SH-SY5Y (cell line): ENCODE data around the gene KLHL17.

Source experiments
- GATA2 ChIP-seq: IDR thresholded peaks from 2 replicates; pipeline ENCODE4 v1.6.1; 2011; ENCODE audit warnings: mild to moderate bottlenecking, low read depth, low read length
- GATA3 ChIP-seq: IDR thresholded peaks from 2 replicates; pipeline ENCODE4 v1.6.1; 2011; ENCODE audit warnings: low read depth, mild to moderate bottlenecking, low read length, moderate library complexity

DNA sequence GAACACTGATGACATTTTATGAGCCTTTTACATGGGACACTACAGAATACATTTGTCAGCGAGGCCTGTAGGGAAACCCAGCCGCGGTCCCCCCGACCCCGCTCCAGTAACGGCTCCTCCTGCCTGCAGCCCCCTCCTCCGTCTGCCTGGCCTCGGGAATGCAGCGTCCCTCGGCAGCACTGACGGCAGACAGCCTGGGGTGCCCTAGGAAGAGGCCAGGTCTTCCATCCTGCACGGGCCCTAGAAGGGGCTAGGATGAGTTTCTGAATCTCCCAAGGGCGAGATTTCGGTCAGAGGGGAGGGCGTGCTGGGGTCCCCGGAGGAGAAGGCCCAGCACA lies 28.2 kb upstream of the KLHL17 start:
- TF ChIP-seq GATA2: no peak
- TF ChIP-seq GATA3: no peak
